G401.6 (cell line): ENCODE data around the gene ADD1.

ENCODE experiments used
- FAIRE-seq: peaks from 2 replicates; lab custom pipeline; 2012; peaks lifted over from hg19 to GRCh38; lab: Jason Lieb, UNC

ADD1 gene

DNA sequence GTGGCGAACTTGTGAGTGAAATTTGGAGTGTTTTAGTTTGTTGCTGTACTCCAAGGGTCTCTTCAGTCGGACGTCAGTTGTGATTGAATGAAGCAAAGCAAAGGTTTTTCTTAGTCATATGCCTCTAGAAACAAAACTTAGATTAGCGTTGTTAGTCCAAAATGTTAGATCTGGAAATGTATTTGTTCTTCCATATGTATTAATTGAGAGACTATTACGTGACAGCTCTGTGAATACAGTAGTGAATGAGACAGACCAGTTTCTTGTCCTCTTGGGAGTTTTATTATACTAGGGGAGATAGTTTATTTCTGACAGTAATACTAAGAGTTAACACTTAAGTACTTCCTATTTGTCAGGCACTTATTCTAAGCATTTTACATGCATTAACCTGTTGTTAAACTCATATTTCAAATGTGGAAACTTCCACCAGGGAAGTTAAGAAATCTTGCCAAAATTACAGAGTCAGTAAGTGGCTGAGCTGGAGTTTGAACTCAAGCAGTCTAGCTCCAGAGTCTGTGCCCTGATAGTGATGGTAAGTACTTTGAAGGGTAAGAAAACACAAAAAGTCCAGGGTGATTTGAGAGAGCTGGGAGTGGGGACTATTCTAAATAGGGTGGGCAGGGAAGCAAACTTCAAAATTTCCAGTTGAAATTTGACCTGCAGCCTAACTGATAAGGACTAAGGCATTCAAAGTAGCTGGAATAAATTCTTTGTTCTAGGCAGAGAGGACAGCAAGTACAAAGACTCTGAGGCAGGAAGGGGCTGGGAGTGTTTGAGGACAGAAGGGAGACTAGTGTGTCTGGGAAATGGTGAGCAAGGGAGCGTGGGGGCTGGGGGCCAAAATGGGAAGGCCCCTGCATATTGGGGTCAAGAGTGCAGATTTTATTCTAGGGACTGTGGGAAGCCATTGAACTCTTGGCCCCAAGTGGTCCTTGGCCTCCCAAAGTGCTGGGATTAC, 17.0 kb downstream of the ADD1 start:
- no peak for FAIRE-seq

DNA sequence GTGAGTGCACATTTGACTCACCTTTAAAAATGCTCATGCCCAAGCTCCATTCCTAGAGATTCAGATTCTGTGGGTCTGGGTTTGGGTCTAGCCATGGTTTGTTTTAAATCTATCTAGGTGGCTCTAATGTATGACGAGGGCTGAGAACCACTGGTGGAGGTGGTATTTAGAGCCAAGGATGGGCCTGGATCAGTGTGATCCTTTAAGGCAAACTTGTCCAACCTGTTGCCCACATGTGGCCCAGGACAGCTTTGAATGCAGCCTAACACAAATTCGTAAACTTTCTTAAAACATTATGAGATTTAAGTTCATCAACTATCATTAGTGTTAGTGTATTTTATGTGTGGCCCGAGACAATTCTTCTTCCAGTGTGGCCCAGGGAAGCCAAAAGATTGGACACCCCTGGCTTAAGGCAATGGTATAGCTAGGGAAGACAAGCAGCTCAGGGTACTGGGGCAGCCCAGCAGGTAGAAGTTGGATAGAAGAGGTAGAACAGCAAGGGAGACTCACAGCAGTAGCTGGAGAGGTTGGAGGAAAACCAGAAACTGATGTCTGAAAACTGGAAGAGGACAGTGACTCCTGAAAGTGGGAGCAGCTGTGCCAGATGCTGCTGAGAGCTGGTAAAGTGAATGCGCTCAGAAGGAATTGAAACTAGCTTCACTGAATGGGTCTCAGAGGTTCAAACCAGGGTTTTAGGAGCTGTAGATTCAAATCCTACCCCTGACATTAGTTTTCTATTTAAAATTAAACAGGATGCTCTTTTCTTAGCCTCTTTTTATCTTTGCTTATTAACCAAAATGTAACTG, 18.2 kb downstream of the ADD1 start:
- no peak for FAIRE-seq

DNA sequence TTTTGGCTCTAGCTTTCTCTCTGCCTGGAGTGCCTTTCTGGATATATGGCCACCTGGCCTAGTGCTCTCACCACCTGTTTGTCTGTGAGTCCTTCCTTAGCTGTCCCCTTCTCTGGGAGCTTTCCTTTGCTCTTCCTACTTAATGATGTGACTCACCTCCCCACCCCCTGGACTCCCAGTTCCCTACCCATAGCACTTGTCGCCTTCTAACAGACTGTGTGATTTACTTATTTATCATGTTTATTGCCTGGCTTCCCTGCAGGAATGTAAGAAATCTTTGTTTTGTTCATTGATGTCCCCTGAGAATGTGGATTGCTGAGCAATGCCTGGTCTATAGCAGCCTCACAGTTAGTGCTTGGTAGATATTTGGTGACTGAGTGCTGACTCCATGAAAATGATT, 18.9 kb downstream of the ADD1 start:
- FAIRE-seq, result no peak

DNA sequence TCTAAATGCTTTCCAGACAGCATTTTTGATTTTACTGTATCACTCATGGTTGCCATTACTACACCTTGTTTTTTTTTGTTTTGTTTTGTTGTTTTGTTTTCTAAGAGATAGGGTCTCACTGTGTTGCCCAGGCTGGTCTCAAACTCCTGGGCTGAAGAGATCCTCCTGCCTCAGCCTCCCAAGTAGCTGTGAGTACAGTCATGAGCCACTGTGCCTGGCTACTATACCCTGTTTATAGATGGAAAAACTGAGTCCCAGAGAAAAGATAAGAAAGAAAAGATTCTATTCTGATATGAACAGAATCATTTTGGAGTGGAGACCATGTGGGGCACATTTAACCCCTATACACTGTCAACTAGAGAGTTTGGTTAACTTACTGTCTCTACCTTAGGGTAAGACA, 20.0 kb downstream of the ADD1 start:
- no peak for FAIRE-seq

DNA sequence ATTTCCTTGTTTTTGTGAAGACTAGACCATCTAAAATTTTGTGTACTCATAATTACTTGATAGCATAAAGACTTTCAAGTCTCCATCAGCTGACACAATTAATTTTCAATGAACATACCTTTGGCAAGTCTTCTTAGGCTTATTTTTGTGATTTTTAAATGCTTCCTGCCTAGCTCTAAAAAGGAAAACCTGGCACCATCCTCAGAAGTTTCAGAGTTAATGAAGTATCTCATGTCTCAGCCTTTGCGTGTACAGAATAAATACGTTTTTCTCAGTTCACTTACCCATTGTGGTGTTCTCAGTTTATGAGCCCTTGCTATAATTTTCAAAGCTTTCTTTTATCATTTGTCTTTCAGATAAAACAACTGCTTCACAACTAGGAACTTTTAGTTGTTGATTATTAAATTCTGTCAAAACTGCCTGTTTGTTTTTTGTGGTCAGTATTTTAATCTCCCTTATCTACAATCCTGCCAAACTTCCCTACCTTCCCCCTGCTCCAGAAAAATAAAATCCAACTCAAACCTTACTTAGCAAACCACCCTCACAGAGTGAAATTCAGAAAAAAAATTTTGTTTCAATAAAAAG, 21.6 kb downstream of the ADD1 start:
- no peak for FAIRE-seq

DNA sequence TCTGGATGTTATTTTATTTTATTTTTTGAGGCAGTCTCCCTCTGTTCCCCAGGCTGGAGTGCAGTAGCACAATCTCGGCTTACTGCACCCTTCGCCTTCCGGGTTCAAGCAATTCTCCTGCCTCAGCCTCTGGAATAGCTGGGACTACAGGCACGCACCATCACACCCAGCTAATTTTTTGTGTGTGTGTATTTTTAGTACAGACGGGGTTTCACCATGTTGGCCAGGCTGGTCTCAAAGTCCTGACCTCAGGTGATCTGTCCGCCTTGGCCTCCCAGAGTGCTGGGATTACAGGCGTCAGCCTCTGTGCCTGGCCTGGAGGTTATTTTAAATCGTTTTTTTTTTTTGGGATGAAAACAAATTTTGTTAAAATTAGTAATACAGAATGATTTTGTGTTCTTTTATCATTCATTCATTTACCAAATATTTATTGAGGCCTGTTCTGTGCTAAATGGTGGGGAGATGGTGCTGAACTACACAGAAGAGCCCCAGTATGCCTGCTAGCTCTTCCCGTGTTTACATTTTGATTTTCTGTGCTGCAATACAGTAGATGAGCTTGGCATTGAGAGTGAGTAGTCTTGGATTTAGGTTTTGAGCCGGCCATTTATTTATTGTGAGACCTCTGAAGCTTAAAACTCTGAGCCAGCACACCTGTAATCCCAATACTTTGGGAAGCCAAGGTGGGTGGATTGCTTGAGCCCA, 22.7 kb downstream of the ADD1 start:
- no peak for FAIRE-seq

DNA sequence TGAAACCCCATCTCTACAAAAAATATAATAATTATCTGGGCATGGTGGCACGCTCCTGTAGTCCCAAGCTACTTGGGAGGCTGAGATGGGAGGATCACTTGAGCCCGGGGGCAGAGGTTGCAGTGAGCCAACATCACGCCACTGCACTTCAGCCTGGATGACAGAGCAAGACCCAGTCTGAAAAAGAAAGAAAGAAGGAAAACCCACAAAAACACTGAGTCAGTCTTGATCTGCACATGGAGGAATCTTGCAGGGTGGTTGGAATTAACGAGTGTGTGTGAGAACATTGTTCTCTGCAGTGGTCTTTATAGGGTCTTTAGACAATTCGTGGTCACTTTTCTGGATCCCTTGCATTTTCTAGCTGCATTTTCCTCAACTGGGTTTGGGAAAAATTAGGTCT, 23.2 kb downstream of the ADD1 start:
- no peak for FAIRE-seq

DNA sequence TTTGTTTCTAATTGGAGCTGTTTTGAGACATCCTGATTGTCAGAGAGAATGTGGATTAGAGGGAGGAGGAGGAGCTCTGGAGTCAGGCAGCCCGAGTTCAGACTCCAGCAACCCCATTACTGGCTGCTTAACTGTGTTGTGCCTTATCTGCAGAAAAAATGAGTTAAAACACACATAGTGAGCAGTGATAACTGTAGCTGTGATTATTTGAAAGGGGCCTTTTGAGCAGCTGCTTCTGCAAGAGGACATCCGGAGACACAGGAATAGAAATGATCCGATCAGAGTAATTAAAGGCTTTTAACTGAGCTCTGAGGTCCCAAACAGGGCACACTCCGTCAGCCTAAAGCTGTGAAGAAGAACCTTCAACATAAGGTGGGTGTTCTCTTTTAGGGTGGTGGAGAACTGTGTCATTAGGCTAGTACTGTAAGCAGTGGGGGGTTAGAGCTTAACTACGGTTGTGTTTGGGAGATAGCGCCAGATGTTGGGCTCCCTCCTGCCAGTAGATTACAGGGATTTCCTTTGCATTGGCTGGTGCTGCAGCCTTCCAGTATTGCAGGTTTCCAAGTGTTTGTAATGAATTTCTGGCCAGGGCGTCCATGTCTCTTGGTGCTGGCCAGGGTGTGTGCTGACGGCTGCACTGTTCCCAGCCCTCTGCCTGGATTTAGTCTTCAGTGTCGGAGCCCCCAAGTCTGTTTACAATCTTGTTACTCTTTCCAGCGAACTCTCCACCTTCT, 24.3 kb downstream of the ADD1 start:
- no peak for FAIRE-seq

DNA sequence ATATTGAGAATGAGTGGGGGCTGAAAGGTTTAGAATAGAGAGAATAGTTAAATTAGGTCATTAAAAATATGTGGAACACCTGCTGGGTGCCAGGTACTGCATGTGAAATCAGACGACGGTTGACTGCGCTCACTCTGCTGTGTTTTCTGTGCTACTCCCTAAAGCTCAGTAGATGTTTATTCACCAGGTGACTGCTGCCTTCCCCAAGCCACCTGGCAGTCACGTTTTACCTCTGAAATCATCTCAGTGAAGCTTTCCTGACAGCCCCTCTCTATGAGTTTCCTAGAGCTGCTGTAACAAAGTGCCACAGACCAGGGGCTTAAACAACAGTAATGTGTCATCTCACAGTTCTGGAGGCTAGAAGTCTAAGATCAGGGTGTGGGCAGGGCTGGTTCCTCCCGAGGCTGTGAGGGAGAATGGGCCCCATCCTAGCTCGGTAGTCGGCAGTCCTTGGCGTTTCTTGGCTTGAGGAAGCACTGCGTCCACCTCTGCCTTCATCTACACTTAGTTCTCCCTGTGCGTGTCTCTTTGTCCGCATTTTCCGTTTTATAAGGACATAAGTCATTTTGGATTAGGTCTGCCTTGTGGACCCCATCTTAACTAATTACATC, 25.3 kb downstream of the ADD1 start:
- FAIRE-seq, result no peak

DNA sequence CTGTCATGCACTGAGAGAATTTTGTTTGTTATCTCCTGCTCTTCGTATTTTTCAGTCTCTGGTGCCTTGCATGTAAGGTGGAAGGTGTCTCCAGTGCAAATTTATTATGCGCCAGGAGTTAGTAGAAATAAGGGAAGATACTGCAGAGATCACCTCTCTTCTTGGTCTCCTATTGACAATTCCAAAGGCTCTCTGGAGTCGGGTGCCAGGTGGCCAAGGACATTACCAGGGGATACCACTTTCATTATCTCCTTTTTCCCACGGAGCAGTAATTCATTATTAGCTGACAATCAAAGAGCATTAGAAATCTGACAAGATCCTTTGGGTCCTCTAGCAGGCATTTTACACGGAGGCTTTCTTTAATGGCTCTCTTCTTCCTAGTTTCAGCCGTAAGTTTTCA, 26.0 kb downstream of the ADD1 start:
- no peak for FAIRE-seq

DNA sequence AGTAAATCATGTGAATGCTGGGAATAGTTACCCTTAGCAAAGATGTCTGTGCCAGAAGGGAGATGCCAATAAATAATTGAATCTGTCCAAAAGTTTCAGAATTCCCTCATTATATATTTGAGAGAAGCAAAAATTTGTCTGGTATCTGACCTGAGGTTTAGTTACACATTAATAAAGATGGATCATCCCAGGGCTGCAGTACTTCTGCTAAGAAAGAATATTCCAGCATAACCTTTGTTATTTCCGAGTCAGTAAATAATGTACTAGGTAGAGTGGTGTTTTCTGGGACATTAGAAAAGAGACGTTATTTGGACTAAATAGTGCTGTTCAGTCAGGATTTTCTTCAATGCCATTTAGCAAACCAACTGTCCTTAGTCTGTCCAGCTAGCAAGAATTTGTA, 26.4 kb downstream of the ADD1 start:
- FAIRE-seq, result no peak

DNA sequence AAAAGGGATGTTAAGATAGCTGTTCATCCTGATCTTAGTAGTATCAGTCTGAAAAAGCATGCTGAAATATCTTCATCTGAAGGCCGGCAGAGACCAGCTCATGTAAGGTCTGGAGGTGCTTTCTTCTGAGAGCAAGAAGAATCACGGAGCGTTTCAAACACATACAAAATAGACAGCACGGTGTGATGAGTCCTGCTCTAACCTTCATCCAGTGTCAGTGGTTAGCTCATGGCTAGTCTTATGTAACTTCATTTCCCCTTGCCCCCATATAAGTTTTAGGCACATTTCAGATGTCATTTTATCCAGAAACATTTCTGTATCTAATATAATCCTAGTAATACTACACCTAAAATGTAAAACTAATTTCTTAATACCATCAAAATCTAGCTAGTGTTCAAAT, 27.8 kb downstream of the ADD1 start:
- no peak for FAIRE-seq

DNA sequence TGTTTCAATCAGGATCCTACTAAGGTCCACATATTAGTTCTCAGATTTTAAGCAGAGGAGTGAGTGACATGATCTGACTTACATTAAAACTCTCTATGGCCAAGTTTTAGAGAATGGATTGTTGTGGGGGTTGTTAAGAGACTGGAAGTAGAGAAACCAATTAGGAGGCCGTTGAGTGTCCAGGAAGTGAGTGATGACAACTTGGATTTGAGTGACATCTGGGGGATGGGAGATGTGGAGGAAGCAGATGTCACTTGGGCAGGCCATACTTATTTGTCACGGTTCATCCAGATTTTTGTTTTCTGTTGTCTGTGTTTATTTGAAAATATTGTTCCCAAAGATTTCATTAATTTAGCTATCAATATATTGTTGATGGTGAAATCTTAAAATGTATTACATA, 28.3 kb downstream of the ADD1 start:
- no peak for FAIRE-seq

DNA sequence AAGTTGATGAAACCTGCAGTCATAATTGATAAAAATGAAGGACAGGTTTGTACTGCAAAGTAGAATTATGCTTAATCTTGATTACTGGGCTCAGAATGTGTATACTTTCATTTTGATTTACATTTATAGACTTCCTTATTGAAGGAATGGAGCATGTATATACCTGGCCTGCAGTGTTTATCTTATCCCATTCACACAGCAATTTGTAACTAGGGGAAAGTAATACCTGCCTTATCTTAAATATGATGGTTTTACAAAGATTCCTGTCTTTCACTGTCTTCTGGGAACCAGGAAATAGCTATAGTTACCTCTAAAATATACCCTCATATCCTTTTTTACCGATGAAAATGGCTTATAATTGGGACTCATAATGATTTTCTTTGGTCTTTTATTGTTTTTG, 29.7 kb downstream of the ADD1 start:
- FAIRE-seq, result no peak

DNA sequence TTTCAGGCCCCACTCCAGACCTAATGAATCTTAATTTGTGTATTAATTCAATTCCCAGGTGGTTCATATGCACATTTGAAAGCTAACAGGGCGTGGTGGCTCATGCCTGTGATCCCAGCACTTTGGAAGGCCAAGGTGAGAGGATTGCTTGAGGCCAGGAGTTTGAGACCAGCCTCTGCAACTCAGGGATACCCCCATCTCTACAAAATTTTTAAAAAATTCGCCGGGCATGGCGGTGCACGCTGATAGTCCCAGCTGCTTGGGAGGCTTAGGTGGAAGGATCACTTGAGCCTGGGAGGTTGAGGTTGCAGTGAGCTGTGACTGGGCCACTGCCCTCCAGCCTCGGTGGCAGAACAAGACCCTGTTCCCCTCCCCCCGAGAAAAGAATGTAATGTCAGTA, 31.2 kb downstream of the ADD1 start:
- FAIRE-seq, result no peak

DNA sequence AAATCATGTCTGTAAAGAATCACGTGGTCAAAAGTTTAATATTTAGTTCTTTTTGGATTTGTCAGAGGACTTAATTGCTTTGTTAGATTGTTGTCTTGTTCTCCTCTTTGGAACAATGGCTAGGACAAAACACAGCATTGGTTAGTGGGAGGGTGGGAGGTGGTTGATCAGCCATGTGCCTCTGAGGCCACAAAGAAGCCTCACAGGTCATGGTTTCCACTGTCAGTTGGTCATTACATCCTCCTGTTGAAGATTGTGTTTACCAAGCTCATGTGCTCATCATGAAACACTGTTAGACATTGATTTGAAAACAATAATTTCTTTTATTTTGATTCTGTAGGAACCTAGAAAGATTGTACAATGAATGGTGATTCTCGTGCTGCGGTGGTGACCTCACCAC, 31.9 kb downstream of the ADD1 start:
- no peak for FAIRE-seq

DNA sequence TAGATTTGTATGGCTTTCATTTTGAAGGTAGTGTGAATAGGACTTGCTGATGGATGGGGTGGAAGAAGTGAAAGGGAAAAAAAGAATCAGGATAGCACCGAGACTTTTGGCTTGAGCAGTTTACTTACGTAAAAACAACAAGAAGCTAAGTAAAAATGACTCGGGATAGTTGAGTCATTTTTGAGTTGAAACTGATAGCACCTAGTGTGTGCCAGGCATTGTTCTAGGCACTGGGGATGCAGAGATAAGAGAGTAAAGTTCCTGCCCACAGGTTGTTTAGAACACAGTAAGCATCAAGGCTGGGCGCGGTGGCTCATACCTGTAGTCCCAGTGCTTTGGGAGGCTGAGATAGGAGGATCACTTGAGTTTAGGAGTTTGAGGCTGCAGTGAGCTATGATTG, 34.7 kb downstream of the ADD1 start:
- FAIRE-seq, result no peak

DNA sequence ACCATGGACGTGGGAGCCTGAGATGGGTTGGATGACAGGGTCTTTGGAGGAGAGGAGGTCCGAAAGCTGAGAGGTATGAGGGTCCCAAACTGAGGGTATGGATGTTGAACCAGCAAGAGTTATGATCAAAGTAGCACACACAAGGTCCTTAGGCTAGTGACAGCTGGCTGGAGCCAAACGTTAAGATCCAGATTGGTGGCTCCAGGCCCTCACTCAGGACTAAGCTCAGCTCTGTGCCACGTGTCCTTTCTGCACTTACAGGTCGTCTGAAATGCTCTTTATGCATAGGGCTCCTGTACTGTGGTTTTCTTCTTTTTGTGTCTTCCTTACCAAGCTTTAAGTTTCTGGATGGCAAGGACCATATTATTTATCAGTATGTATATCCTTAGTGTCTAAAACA, 35.4 kb downstream of the ADD1 start:
- no peak for FAIRE-seq

DNA sequence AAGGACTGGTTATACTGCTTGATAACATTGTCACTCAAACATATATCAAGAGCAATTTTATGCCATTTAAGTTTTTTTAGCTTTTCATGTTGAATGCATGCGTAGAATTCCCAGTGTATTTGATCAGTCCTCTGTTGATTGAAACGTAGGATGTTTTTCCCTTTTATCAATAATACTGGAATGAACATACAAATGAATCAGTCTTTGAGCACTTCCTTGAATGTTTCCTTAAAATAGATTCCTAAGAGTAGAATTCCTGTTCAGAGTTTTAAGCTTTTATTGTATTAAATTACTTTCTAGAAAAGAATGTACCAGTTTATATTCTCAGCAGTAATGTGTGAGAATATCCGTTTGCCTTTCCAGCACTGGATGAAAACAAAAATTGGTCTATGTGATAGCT, 37.8 kb downstream of the ADD1 start:
- no peak for FAIRE-seq

DNA sequence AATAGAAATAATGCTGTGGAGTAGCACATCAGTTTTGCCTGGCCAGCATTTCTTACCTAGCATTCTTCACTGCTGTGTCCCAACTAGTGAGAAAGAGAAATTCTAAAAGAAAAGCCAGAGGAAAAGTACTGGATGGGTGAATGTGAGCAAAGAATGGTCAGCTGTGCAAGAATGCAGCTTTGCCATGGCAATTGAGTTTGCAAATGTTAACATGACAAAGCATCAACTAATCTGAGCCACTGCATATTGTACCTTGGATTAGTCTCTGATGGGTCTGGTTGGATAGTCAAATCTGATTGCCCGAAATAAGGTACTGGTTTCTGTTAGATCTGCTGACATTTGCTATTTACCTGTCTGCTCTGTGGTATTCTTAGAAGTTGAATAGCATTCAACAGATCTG, 38.7 kb downstream of the ADD1 start:
- no peak for FAIRE-seq

DNA sequence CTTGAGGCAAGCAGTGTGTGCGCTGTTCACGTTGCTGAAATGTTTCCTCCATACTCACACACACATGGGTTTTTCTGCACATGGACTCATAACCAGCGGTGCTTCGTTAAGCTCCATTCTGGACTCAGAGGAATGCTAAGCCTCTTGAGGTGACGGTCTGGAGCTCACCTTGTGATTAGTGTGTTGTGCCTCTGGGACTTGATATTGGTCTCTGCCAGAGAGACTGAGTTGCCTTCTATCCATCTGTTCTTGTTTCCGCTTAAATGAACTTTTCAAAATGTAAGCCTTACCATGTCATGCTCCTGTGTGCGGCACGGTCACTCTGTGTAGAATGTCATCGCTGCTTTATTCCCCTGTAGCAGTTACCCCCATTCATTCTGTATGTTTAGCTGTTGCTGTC, 42.5 kb downstream of the ADD1 start:
- FAIRE-seq, result no peak
